ENCODE results near the gene DDX56.
"Not testable (repeated sequence)": the region's sequence is repeated elsewhere in the genome, so short reads cannot be mapped to it uniquely, and the experiment has no call there.

The DDX56 gene

GRCh38 chr7:44561962-44562621 is 11.6 kb downstream of the DDX56 start:
- no peak for DNase-seq

- no peak for DNase-seq
Observed at GRCh38 chr7:44561481-44561880, 12.2 kb downstream of the DDX56 start.

DNA sequence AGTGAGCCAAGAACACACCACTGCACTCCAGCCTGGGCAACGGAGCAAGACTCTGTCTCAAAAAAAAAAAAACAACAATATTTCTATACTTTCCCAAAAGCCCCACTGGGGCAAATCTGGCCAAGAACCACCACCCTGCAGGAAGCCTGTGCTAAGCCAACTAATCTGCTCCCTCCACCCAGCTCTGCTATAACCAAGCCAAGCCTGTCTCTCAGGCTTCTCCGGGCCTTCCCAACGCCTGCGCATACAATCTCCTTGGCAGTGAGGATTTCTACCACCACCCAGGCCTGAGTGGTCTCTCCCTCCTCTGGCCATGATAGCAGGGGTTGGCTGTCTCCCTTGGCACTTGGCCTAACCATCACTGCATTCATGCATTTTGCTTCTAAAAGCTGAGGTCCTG is 14.2 kb downstream of the DDX56 start:
- DNase-seq = no peak

DNA sequence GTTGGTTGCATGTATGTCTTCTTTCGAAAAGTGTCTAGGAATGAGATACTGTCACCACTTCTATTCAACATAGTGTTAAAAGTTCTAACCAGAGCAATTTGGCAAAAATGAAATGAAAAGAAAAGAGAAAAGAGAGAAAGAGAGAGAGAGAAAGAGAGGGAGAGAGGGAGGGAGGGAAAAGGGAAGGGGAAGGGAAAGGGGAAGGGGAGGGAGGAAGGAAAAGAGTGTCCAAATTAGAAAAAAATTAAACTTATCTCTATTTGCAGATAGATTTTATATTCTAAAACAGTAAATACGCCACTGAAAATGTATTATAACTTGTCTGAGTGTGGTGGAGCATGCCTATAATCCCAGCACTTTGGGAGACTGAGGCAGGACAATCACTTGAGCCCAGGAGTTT is 16.2 kb downstream of the DDX56 start:
- DNase-seq = no peak

DNA sequence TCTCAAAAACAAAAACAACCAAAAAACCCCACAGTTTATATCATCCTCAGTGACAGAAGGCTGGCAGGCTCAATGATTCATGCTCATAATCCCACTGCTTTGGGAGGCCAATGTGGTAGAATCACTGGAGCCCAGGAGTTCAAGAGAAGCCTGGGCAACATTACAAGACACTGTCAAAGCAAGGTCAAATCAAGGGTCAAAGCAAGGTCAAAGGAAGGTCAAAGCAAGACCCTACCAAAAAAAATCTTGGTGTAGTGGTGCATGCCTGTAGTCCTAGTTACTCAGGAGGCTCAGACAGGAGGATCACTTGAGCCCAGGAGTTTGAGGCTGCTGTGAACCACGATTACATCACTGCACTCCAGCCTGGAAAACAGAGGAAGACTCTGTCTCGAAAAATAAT is 18.4 kb downstream of the DDX56 start:
- no peak for DNase-seq

DNA sequence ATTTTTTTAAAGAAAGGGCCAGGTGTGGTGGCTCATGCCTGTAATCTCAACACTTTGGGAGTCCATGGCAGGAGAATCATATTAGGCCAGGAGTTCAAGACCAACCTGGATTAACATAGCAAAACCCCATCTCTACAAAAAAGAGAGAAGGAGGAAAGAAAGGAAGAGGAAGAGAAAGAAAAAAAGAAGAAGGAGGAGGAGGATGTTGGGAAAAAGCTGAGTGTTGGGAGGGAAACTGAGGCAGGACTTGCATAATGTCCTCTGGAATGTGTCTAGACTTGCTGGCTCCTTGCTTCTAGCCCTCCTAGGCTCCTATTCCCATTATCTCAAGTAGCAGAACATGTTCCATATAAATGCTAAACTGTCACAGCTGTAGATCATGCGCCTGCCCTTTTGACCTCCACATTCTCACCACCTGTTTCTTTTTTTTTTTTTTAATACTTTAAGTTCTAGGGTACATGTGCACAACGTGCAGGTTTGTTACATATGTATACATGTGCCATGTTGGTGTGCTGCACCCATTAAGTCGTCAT is 21.2 kb downstream of the DDX56 start:
- DNase-seq = not testable (repeated sequence)

- DNase-seq = no peak
Observed at GRCh38 chr7:44549457-44549856, 24.3 kb downstream of the DDX56 start.

DNA sequence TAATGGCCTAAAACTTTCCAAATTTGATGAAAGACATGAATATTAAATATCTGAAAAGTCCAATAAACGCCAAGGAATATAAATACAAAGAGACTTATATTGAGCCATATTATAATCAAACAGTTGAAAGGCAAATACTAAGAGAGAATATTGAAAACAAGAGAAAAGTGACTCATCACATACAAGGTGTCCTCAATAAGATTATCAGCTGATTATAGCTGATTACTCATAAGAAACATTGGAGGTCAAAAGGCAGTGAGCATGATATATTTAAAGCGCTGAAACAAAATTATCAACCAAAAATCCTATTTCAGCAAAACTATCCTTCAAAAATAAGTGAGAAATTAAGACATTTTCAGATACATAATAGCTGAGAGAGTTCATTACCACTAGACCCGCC is 24.8 kb downstream of the DDX56 start:
- no peak for DNase-seq

- no peak for DNase-seq
Observed at GRCh38 chr7:44547536-44548231, 26.0 kb downstream of the DDX56 start.

DNA sequence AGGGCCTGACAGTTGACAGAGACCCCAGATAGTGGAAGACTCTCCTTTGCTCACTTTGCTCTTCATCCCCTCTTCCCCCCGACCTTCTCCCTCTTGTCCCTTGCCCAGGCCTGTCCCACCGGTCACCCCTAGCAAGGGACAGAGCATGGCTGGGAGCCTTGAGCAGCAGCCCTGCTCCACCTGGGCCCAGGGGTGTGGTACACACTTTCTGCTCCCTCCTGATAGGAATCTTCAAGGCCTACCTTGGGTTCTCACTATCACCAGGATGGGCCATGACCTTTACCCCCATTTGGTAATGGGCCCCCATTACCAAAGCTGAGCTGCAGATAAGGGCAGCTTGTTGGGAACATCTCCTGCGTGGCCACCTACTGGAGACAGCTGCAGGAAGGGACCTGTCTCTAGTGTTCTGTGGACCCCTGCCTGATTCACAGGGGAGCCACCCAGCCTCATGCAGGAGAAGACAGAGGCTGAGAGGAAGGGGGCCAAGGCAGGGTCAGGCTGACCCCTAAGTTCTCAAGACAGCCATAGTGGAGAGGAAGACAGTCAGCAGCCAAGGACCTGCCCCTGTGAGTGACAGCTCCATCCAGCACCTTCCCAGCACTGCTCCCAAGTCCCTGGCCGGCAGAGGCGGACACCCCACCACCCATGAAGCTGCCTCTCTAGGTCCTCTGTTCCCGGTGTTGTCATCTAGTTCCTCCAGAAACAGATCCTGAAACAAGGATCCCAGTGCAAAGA is 31.7 kb downstream of the DDX56 start:
- no peak for DNase-seq

- no peak for DNase-seq
Observed at GRCh38 chr7:44541028-44541869, 32.5 kb downstream of the DDX56 start, which contains the start of gene NPC1L1. NPC1L1 (minus strand) TSS chr7:44541330; CDS start chr7:44541259, 71 bp downstream.

DNA sequence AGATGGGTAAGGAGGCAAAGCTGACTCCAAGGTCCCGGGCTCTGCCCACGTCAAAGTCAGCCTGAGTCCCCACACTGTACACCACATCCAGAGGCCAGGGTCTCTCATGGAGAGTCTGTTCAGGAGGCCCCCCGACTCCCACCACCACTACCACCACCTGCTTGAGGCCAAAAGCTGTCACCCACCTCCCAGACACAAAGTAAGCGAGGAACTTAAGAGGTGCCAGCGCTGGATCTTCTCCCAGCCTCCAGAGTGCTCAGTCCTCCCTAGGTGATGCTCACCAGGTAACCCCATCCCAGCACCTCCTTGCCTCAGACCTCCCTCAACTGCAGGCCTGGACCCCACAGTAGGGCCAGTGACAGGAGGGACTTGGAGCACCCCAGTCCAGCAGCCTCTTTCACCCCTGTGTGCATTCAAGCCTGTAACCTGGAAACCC is 33.1 kb downstream of the DDX56 start:
- no peak for DNase-seq

DNA sequence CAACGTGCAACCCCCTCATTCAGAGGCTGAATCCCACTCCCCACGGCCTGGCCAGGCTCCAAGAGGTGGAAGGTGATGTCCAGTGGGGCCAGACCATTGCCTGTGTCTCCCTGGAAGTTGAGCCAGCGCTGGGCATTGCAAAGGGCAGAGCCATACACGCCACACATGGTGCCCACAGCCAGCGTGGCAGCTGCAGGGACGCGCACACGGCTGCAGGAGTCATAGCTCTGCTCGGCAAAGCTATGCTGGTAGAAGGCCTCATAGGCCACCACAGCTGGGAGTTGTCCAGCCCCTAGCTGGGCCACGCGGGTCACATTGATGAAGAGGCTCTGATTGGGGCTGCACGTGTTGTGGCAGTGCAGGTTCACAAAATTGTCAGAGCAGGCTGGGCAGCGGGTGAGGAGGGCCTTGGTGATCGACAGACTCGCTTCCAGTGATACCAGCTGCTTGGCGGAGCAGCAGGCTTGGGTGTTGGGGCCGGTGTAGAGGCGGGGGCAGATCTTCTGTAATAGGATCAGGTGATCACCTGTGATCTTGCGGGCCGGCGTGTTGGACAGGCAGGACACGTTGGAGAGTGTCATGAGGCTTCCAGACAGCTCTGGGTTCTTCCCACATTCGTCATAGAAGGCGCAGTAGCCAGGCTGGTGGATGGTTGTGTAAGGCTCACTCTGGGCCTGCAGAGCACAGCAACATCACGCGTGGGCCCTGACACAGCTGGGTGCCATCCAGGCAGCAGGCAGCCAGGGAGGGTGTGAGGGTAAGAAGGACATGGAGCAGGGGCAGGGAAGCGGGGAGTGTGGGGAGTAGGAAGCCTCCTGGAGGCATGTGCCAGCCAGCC is 33.8 kb downstream of the DDX56 start:
- no peak for DNase-seq

- DNase-seq = no peak
Observed at GRCh38 chr7:44538798-44539668, 34.7 kb downstream of the DDX56 start.

- no peak for DNase-seq
Observed at GRCh38 chr7:44538093-44538797, 35.5 kb downstream of the DDX56 start.

DNA sequence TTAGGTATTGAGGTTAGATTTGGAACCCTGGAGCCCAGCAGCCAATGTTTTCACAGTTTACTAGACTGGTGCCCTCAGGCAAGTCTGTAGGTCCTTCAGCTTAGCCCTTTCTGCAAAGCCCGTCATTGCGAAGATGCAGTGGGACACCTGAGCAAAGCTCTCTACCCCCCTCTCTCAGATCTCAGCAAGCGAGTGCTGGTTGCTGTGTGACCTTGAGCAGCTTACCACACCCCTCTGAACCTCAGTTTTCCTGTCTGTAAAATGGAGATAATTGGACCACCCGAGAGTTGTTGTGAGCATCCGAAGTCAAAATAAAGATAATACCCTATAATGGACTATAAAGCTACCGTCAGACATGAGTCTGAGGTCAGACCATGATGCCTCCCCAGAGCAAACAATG is 36.3 kb downstream of the DDX56 start:
- DNase-seq = no peak

GRCh38 chr7:44536090-44536489 is 37.6 kb downstream of the DDX56 start:
- DNase-seq = no peak

- no peak for DNase-seq
Observed at GRCh38 chr7:44535348-44536064, 38.2 kb downstream of the DDX56 start.

DNA sequence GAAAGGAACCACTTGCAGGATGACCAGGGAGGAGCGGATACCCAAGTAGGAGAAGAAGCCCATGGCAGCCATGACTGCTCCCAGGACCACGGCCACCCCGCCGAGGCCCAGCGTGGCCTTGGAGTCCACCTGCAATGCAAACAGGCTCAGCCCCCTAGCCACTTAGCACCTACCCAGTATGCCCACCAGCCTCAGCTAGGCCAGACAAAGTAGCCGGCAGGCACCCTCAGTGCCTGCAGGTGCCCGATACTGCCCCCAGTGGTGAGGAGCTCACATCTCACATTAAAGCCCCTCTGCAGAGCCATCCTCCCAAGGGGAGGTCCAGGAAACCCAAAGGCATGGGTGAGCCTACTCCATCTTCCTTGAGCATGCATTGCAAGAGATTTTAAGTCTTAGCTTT is 39.2 kb downstream of the DDX56 start:
- DNase-seq = peak in 1 of 2 experiments; percentile 9
